HG03095 (cell line): ENCODE measurements around the gene CLDN7.
A peak's percentile ranks its signal among the peaks of the same experiment; 100 is the strongest.

Experiments used
- ATAC-seq: cut with Tn5 transposase; IDR thresholded peaks from one replicate; pipeline ENCODE4 v1.9.1; 2021; ENCODE audit warnings: moderate library complexity; ENCODE audit not compliant: unreplicated experiment

The CLDN7 gene

DNA sequence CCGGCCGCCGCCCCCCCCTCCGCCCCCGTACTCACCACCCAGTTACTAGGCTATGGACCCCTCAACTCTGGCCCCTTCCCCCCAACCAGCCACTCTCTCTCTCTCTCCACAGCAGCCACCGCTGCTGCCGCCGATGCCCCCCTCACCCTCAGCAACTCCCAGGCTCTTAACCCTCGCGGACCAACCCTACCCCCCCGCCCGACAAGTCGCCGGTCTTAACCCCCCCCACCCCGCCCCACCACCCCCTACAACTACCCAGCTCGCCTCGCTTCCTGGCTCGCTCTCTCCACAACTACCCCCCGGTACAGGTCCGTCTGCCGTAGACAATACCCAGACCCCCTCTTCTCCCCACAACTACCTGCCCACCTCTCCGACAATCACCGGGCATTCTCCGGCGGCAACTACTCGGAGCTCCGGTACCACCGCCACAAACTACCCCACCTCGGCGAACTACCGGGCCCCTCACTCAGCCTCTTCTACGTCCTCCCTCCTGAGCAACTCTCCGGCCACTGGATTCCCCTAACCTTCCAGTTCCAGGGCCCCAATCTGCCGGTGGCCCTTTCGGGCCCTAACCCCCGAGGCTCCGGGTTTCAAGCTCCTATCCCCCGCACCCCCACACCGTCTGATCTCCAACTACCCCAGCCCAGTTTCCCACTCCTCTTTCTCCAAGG lies 23.7 kb downstream of the CLDN7 start:
- no peak for ATAC-seq

DNA sequence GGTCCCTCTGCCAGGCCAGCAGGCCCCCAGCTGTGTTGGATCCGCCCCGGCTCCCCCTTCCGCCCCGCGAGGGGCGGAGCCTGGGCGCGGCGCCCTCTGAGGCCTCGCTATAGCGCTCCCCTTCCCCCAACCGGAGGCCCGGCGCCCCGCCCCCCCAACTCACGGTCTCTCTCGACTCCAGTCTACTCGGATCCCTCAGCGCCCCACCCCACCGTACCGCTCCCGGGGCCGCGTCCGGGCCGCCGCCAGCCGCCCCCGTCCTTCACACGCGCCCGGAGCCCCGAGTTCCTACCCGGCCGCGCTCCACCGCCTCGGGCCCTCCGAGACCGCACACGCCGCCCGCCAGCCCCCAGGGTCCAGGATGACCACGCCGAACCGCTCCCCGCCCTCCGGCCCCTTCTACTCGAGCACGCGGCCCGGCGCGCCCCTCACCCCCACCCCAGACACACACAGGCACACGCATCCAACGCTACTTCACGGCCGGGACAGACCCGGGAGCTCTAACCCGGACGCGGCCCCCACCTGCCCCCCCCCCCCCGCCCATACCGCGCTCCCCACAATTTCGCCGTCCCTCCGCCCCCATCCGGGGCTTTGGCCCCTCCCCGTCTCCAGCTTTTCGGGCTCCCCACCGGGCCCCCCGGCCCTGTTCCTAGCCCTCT lies 24.4 kb downstream of the CLDN7 start:
- no peak for ATAC-seq

- no peak for ATAC-seq
These were observed 25.0 kb downstream of the CLDN7 start for GRCh38 chr17:7237266-7237760.

- ATAC-seq: no peak
These were observed 25.5 kb downstream of the CLDN7 start for GRCh38 chr17:7236808-7237207.

GRCh38 chr17:7235693-7236665 lies 26.3 kb downstream of the CLDN7 start:
- ATAC-seq: no peak

- ATAC-seq: peak; percentile 43
These were observed 28.0 kb downstream of the CLDN7 start, which contains the start of gene DVL2 for GRCh38 chr17:7234083-7234951. Gene DVL2 (minus strand): TSS chr17:7234517. CDS start chr17:7234262, 255 bp downstream.

- ATAC-seq: no peak
These were observed 28.6 kb downstream of the CLDN7 start for GRCh38 chr17:7233701-7234082.

- no peak for ATAC-seq
These were observed 30.2 kb downstream of the CLDN7 start for GRCh38 chr17:7232114-7232513.

- ATAC-seq: no peak
These were observed 32.8 kb downstream of the CLDN7 start for GRCh38 chr17:7229504-7229903.

GRCh38 chr17:7228920-7229319 lies 33.4 kb downstream of the CLDN7 start:
- ATAC-seq: no peak

- no peak for ATAC-seq
These were observed 35.3 kb downstream of the CLDN7 start for GRCh38 chr17:7226721-7227710.

- no peak for ATAC-seq
These were observed 36.5 kb downstream of the CLDN7 start for GRCh38 chr17:7225711-7226331.

- no peak for ATAC-seq
These were observed 37.6 kb downstream of the CLDN7 start for GRCh38 chr17:7224661-7225111.

DNA sequence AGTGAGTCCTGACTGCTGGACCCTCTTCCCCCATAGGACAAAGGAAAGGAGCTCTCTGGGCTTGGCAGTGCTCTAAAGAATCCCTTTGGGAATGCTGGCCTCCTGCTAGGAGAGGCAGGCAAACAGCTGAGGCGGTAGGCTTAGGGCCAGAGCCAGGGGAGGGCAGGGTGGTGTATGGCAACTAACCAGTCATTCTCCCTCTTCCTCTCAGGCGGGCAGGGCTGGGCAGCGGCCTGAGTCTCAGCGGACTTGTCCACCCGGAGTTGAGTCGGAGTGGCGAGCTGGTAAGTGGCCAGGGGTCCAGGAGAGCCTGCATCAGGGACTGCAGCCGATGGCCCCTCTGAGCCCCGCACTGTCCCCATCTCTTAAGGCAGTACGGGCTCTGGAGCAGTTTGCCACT lies 38.2 kb downstream of the CLDN7 start:
- ATAC-seq: no peak

- no peak for ATAC-seq
These were observed 38.9 kb downstream of the CLDN7 start for GRCh38 chr17:7223375-7223774.

GRCh38 chr17:7222972-7223292 lies 39.3 kb downstream of the CLDN7 start:
- ATAC-seq: no peak

- no peak for ATAC-seq
These were observed 39.9 kb downstream of the CLDN7 start for GRCh38 chr17:7222093-7222971.
